Subcutaneous adipose tissue (tissue), 4 donors: ENCODE results near the gene OCSTAMP. TPM values are rescaled to one million over a fixed set of nuclear protein-coding genes. Genes with fewer than 3 reads are reported as not detected.

ENCODE experiments used
- CTCF ChIP-seq: fragments of 450-650 bp; IDR thresholded peaks from one replicate; pipeline ENCODE4 v1.5.1; 2016; ENCODE audit warnings: low read depth, mild to moderate bottlenecking, control low read depth, antibody characterized with exemption, moderate library complexity
- total RNA-seq, 4 donors: library from RNA; depleted of rRNA; stranded (reverse); fragments of >200 nt; gene quantifications; one replicate each; pipeline ENCODE4 v1.1.0, GENCODE V29; 2016

The OCSTAMP gene
- total RNA-seq, 4 donors from 2014 or later: not detected

GRCh38 chr20:46523696-46524328 lies 26.6 kb downstream of the OCSTAMP start:
- TF ChIP-seq CTCF: no peak

GRCh38 chr20:46523108-46523507 lies 27.3 kb downstream of the OCSTAMP start:
- no peak for TF ChIP-seq CTCF

- TF ChIP-seq CTCF: no peak
Measured at GRCh38 chr20:46520976-46521579, 29.4 kb downstream of the OCSTAMP start.

- no peak for TF ChIP-seq CTCF
Measured at GRCh38 chr20:46520540-46520939, 29.9 kb downstream of the OCSTAMP start.

- TF ChIP-seq CTCF: no peak
Measured at GRCh38 chr20:46519471-46520068, 30.9 kb downstream of the OCSTAMP start.

GRCh38 chr20:46512943-46513844 lies 37.3 kb downstream of the OCSTAMP start, which contains the start of gene ZNF334:
Gene ZNF334, minus strand, starts transcription at chr20:46513559. Its CDS starts 1,457 bp downstream, at chr20:46512102.
- no peak for TF ChIP-seq CTCF

- no peak for TF ChIP-seq CTCF
Measured at GRCh38 chr20:46509523-46509922, 40.9 kb downstream of the OCSTAMP start.
